LNCaP clone FGC (cell line): ENCODE results near the gene UQCC2.

Experiments used
- DNase-seq: peaks from one replicate; pipeline ENCODE4 v3.0.0-alpha.2; 2011; ENCODE audit warnings: low read depth
- H3K4me3 ChIP-seq: 2 replicates; pipeline ENCODE4 v1.5.1; 2011; ENCODE audit warnings: mild to moderate bottlenecking, low read depth, low read length, control low read depth
- TF ChIP-seq, protein P1 (sequence below): IDR thresholded peaks from 2 replicates; pipeline ENCODE4 v1.5.1; 2012; ENCODE audit warnings: mild to moderate bottlenecking; ENCODE audit not compliant: control insufficient read depth, insufficient read depth; ENCODE audit errors: extremely low read depth

UQCC2 gene

DNA sequence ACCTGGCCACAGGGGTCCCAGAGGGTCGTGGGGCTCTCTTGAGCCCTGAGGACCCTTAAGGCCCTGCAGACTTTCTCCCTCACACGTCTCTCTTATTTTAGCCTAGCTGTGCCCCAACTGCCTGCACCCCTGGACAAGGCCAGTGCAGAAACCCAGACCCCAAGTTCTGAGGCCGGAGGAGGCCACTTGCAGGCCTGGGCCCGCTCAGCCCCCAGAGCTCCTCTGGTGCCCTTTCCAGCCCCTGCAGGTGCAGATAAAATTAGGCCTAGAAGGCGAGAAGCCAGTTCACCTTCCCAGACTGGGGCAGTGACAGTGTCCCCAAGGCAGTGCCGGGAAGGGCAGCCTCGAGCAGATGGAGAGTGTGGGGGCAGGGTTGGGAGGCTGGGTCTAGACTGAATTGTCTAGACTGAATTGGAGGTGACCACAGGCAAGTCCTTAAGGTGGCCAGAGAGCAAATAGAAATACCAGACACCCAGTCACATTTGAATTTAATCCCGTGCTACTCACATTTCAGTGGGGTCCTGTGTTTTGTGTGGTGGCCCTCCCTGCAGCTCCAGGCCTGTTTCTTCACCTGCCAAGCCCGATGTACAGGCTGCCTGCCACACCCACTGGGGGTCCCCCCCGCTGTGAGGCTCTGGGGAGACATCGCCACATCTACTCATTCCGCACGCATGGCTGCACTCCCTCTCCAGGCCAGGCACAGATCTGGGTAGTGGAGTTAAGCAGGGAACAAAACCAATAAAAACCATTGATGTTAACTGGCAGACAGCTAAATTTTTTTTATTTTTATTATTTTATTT is 43.8 kb upstream of the UQCC2 start:
- no peak overlapping the region for H3K4me3 ChIP-seq
- TF ChIP-seq, protein P1, sequence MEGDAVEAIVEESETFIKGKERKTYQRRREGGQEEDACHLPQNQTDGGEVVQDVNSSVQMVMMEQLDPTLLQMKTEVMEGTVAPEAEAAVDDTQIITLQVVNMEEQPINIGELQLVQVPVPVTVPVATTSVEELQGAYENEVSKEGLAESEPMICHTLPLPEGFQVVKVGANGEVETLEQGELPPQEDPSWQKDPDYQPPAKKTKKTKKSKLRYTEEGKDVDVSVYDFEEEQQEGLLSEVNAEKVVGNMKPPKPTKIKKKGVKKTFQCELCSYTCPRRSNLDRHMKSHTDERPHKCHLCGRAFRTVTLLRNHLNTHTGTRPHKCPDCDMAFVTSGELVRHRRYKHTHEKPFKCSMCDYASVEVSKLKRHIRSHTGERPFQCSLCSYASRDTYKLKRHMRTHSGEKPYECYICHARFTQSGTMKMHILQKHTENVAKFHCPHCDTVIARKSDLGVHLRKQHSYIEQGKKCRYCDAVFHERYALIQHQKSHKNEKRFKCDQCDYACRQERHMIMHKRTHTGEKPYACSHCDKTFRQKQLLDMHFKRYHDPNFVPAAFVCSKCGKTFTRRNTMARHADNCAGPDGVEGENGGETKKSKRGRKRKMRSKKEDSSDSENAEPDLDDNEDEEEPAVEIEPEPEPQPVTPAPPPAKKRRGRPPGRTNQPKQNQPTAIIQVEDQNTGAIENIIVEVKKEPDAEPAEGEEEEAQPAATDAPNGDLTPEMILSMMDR = no peak
- DNase-seq = no peak

DNA sequence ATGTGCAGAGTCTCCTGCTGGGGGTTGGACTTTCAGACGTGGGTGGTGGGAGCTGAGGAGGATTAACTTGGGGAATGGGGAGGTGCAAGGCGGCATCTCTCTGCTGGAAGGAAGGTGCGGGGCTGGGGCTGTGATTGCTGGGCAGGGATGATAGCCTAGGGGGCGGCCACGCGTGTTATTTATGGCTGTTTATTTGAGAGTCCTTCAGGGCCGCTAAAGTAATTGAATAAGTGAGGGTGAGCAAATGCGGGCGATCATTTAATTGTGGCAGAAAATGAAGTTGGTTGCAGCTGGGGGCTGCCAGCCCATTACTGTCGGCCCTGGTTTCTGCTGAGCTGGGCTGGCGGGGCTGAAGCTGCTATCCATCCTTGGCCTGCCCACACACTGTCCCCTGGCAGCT is 42.7 kb upstream of the UQCC2 start:
- TF ChIP-seq, protein P1 = no peak
- no peak overlapping the region for H3K4me3 ChIP-seq
- DNase-seq = no peak

DNA sequence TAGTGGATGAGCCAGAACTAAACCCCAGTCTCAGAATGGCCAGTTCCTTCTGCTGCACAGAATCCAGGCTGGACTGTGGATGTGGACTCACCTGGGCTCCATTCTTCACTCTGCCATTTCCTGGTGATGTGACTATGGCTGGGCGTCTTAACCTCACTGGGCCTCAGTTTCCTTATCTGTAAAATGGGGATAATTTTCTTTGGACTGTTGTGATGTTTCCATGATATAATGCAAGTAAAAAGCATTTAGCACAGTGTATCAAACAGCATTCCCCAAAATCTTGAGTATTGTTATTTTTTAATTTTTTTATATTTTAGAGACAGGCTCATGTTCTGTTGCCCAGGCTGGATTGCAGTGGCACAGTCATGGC is 41.1 kb upstream of the UQCC2 start:
- no peak overlapping the region for H3K4me3 ChIP-seq
- TF ChIP-seq, protein P1 = no peak
- no peak for DNase-seq

DNA sequence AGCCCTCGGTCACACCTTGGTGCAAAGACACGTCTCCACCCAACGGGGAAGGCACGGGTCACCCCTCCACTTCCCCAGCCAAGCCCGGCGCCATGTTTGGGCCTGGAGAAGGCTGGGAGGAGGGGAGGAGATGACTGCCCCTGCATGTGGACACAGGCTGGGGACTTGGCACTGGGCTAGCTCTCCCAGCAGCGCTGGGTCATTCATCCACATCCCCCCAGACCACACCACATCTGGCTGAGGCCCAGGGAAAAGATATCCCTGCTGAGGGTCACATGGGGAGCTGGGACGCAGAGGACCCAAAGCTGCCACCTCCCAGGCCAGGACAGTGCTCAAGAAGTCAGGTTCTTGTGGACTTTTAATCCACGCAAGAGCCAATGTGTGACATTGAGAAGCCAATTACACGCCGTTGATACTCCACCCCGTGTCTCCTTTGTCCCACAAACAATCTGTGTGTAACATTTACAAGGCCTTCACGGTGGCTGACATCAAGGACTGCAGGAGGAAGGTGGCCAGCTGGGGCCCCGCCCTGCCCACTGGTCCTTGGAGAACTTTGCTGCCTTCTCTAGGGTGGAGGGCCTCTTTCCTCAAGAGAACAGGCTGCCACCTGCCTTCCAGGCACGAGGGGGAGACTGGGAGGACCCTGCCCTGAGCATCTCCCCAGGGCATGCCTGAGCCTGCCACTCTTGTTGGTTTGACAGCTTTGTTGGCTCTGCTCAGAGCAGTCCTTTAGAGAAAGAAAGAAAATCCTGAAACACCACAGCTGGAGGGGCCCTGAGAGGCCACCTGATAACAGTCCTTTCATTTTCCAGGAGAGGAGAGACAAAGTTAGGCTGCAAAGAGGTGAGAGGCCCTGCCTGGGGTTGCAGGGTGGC is 40.5 kb upstream of the UQCC2 start:
- TF ChIP-seq, protein P1 = no peak
- H3K4me3 ChIP-seq = no peak overlapping the region
- DNase-seq = no peak

DNA sequence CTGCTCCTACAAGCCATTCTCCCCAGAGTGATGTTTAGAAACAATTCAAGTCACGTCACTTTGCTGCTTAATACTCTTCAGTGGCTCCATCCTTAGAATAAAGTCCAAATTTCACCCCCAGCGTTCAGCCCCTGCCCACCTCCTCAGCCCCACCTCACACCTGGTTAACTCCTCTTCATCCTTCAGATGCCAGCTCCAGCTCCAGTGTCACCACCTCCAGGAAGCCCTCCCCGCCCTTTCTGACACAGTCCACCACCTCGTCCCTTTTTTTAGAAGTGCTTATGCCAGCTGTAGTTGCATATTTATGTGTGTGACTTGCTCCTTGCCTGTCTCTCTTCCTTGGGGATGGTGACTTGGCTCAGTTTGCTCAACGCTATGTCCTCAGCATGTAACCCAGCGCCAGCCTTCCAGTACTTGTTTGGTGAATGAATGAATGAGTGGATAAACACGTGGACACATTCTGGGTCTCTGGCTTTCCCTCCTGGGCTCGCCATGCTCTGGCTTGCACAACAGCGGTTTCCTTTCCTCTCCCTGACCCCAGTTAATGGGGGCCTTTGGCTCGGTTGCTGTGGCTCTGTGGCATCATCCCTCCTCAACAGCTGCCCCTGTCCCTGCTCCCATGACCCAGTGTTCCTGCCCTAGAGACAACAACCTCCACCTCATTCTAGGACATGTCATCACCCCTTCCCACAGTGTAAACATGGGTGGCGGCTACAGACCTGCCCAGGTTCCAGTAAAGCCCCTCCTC is 38.9 kb upstream of the UQCC2 start:
- H3K4me3 ChIP-seq = no peak overlapping the region
- DNase-seq = no peak
- TF ChIP-seq, protein P1 = no peak

DNA sequence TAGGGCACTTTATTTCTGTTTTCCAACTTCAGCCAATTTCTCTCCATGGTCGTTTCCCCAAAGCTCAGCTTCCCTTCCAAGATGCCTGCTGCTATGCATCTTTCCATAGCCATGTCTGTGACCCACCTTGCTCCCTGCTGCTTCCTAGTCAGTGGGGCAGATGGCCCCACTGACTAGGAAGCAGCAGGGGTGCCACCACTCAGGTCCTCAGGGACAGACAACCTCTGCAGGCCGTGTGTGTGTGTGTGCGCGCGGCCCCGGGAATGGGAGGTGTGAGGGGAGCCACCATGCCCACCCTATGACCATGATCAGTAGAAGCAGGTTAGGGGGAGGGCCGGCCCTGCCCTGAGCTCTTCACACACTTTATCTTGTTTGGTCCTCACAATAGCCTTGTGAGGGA is 37.9 kb upstream of the UQCC2 start:
- TF ChIP-seq, protein P1 = no peak
- no peak for DNase-seq
- H3K4me3 ChIP-seq = no peak overlapping the region
